Neutrophil (primary cell): ENCODE data around the gene ITGA2B.
"Not testable (repeated sequence)": the region's sequence is repeated elsewhere in the genome, so short reads cannot be mapped to it uniquely, and the experiment has no call there.

ENCODE experiments used
- H3K27ac ChIP-seq: fragments of 200-600 bp; sonication (generic); 2 replicates; pipeline ENCODE4 v1.5.1; 2016; ENCODE audit warnings: mild to moderate bottlenecking, moderate library complexity
- H3K27me3 ChIP-seq: fragments of 200-600 bp; sonication (generic); 2 replicates; pipeline ENCODE4 v1.6.0; 2016; ENCODE audit warnings: mild to moderate bottlenecking
- H3K36me3 ChIP-seq: fragments of 200-600 bp; sonication (generic); 2 replicates; pipeline ENCODE4 v1.5.1; 2017
- H3K4me1 ChIP-seq, 2 experiments: fragments of 200-600 bp in 1 of 2; sonication (generic) in 1 of 2; 1 replicate in 1 of 2; 2 replicates in 1 of 2; pipeline versions ENCODE4 v1.5.1 to v1.6.1; 2013 to 2016; ENCODE audit warnings: low read depth in 1 of 2, low read length in 1 of 2, mild to moderate bottlenecking in 1 of 2, moderate library complexity in 1 of 2; ENCODE audit not compliant: control insufficient read depth in 1 of 2, insufficient read depth in 1 of 2
- H3K4me3 ChIP-seq, 2 experiments: fragments of 200-600 bp in 1 of 2; sonication (generic) in 1 of 2; 1 replicate in 1 of 2; 2 replicates in 1 of 2; pipeline ENCODE4 v1.5.1; 2013 to 2016; ENCODE audit warnings: low read depth in 1 of 2, low read length in 1 of 2, mild to moderate bottlenecking in 1 of 2, moderate library complexity in 1 of 2
- H3K9me3 ChIP-seq: fragments of 200-600 bp; sonication (generic); 2 replicates; pipeline ENCODE4 v1.5.1; 2016
- CTCF ChIP-seq: fragments of 200-600 bp; sonication (generic); IDR thresholded peaks from 2 replicates; pipeline ENCODE4 v1.5.1; 2016; ENCODE audit warnings: antibody characterized with exemption

The ITGA2B gene

GRCh38 chr17:44351464-44351863, 38.0 kb downstream of the ITGA2B start:
- peaks cover 50% of the 10 kb centered on the region for H3K36me3 ChIP-seq
- no peak for TF ChIP-seq CTCF

GRCh38 chr17:44350733-44351226, 38.7 kb downstream of the ITGA2B start:
- no peaks in the 10 kb centered on the region for H3K9me3 ChIP-seq
- H3K27ac ChIP-seq = peak overlapping the region; percentile 6
- peaks cover 59 to 69% of the 10 kb centered on the region in 2 experiments for H3K4me1 ChIP-seq
- H3K27me3 ChIP-seq = peaks cover 18% of the 10 kb centered on the region
- H3K36me3 ChIP-seq = peaks cover 50% of the 10 kb centered on the region
- no peak overlapping the region for H3K4me3 ChIP-seq
- peak; percentile 88 for TF ChIP-seq CTCF

More at GRCh38 chr17:44351464-44351863, 38.0 kb downstream of the ITGA2B start:
- Histone ChIP-seq H3K4me3 (no peak overlapping the region), H3K4me1 (peaks cover 52 to 62% of the 10 kb centered on the region in 2 experiments), H3K9me3 (no peaks in the 10 kb centered on the region), H3K27me3 (peaks cover 25% of the 10 kb centered on the region), H3K27ac (no peak overlapping the region)

GRCh38 chr17:44349553-44350070, 39.8 kb downstream of the ITGA2B start:
- peaks cover 7% of the 10 kb centered on the region for H3K27me3 ChIP-seq
- H3K9me3 ChIP-seq = no peaks in the 10 kb centered on the region
- TF ChIP-seq CTCF = no peak
- no peak overlapping the region for H3K27ac ChIP-seq
- peaks cover 70 to 76% of the 10 kb centered on the region in 2 experiments for H3K4me1 ChIP-seq
- H3K36me3 ChIP-seq = peaks cover 50% of the 10 kb centered on the region
- no peak overlapping the region for H3K4me3 ChIP-seq

GRCh38 chr17:44348988-44349364, 40.5 kb downstream of the ITGA2B start:
- Histone ChIP-seq H3K27ac (peak overlapping the region; percentile 93), H3K36me3 (peaks cover 50% of the 10 kb centered on the region), H3K27me3 (peaks cover 4% of the 10 kb centered on the region), H3K4me3 (peak overlapping the region; percentile 28 to 93), H3K4me1 (peaks cover 77 to 80% of the 10 kb centered on the region in 2 experiments), H3K9me3 (no peaks in the 10 kb centered on the region)
- no peak for TF ChIP-seq CTCF

GRCh38 chr17:44348234-44348987, 41.0 kb downstream of the ITGA2B start:
- peak overlapping the region; percentile 28 to 93 for H3K4me3 ChIP-seq
- no peak for TF ChIP-seq CTCF
- H3K9me3 ChIP-seq = no peaks in the 10 kb centered on the region
- peak overlapping the region; percentile 93 for H3K27ac ChIP-seq
- H3K27me3 ChIP-seq = peaks cover 2% of the 10 kb centered on the region
- peaks cover 49% of the 10 kb centered on the region for H3K36me3 ChIP-seq
- H3K4me1 ChIP-seq = peaks cover 79 to 82% of the 10 kb centered on the region in 2 experiments

- peak overlapping the region; percentile 93 for H3K27ac ChIP-seq
- peaks cover 76 to 77% of the 10 kb centered on the region in 2 experiments for H3K4me1 ChIP-seq
- not testable (repeated sequence) for H3K9me3 ChIP-seq, H3K27me3 ChIP-seq
- H3K4me3 ChIP-seq = peak overlapping the region in 1 of 2 experiments; percentile 93
- H3K36me3 ChIP-seq = peaks cover 39% of the 10 kb centered on the region
Measured at GRCh38 chr17:44347206-44348055, 42.0 kb downstream of the ITGA2B start.
